ENCODE measurements around the gene ZC3H12C.

ZC3H12C gene

GRCh38 chr11:110098645-110099044, 5.5 kb downstream of the ZC3H12C start:
- no peak for DNase-seq (ENCODE audit: low spot score)

GRCh38 chr11:110100476-110101240, 7.5 kb downstream of the ZC3H12C start:
- no peak for DNase-seq (ENCODE audit: low spot score)

GRCh38 chr11:110106713-110107274, 13.6 kb downstream of the ZC3H12C start:
- DNase-seq (ENCODE audit: low spot score), result no peak

- no peak for DNase-seq (ENCODE audit: low spot score)
Measured at GRCh38 chr11:110110854-110111253, 17.7 kb downstream of the ZC3H12C start.

GRCh38 chr11:110112457-110112856, 19.3 kb downstream of the ZC3H12C start:
- no peak for DNase-seq (ENCODE audit: low spot score)

GRCh38 chr11:110113505-110113904, 20.3 kb downstream of the ZC3H12C start:
- DNase-seq (ENCODE audit: low spot score), result no peak

GRCh38 chr11:110113973-110114372, 20.8 kb downstream of the ZC3H12C start:
- no peak for DNase-seq (ENCODE audit: low spot score)

GRCh38 chr11:110119317-110119716, 26.1 kb downstream of the ZC3H12C start:
- no peak for DNase-seq (ENCODE audit: low spot score)

GRCh38 chr11:110121204-110121603, 28.0 kb downstream of the ZC3H12C start:
- no peak for DNase-seq (ENCODE audit: low spot score)

GRCh38 chr11:110123003-110123402, 29.8 kb downstream of the ZC3H12C start:
- no peak for DNase-seq (ENCODE audit: low spot score)

- DNase-seq (ENCODE audit: low spot score), result no peak
Measured at GRCh38 chr11:110124605-110125004, 31.4 kb downstream of the ZC3H12C start.

GRCh38 chr11:110125632-110126031, 32.4 kb downstream of the ZC3H12C start:
- DNase-seq (ENCODE audit: low spot score), result peak; percentile 87

- no peak for DNase-seq (ENCODE audit: low spot score)
Measured at GRCh38 chr11:110126936-110127335, 33.7 kb downstream of the ZC3H12C start.

GRCh38 chr11:110128161-110128560, 35.0 kb downstream of the ZC3H12C start:
- DNase-seq (ENCODE audit: low spot score), result no peak

GRCh38 chr11:110130642-110131238, 37.5 kb downstream of the ZC3H12C start:
- DNase-seq (ENCODE audit: low spot score), result peak; percentile 28

- DNase-seq (ENCODE audit: low spot score), result no peak
Measured at GRCh38 chr11:110131386-110132123, 38.4 kb downstream of the ZC3H12C start.

GRCh38 chr11:110133160-110133559, 40.0 kb downstream of the ZC3H12C start:
- DNase-seq (ENCODE audit: low spot score), result no peak

- DNase-seq (ENCODE audit: low spot score), result no peak
Measured at GRCh38 chr11:110134110-110134509, 40.9 kb downstream of the ZC3H12C start.

GRCh38 chr11:110141812-110142211, 48.6 kb downstream of the ZC3H12C start:
- DNase-seq (ENCODE audit: low spot score), result no peak

- DNase-seq (ENCODE audit: low spot score), result peak; percentile 91
Measured at GRCh38 chr11:110147962-110148709, 54.9 kb downstream of the ZC3H12C start.

- peak; percentile 83 for DNase-seq (ENCODE audit: low spot score)
Measured at GRCh38 chr11:110148775-110149744, 55.9 kb downstream of the ZC3H12C start.
